Natural killer cell treated with Interleukin-12 subunit alpha and Interleukin-12 subunit beta and Interleukin-15 and Interleukin-18, amount 100 ng/mL, for 72 hours (primary cell): ENCODE data around the gene TSPAN2. TPM values are rescaled to one million over a fixed set of nuclear protein-coding genes. Genes with fewer than 3 reads are reported as not detected.

Experiments used
- ATAC-seq, 2 donors: fragments of 150-1000 bp; cut with Tn5 transposase in 1 of 2; sonication (Bioruptor Pico), chemical (Tn5 transposase) in 1 of 2; 2 replicates each; pipeline ENCODE4 v1.10.0; 2021
- DNase-seq: peaks from one replicate; pipeline ENCODE4 v3.0.0; 2022; ENCODE audit warnings: low spot score
- H3K27ac Mint-ChIP-seq, 2 donors: 1 replicate in 1 of 2; 2 replicates in 1 of 2; pipeline ENCODE4 v1.8.0; 2022; ENCODE audit warnings: mixed read lengths in 2 of 2, mild to moderate bottlenecking in 1 of 2, moderate library complexity in 1 of 2
- H3K27me3 Mint-ChIP-seq, 2 donors: 1 replicate in 1 of 2; 2 replicates in 1 of 2; pipeline ENCODE4 v1.8.0; 2022; ENCODE audit warnings: mixed read lengths in 2 of 2
- H3K36me3 Mint-ChIP-seq: one replicate; pipeline ENCODE4 v1.8.0; 2022; ENCODE audit warnings: mixed read lengths
- H3K4me1 Mint-ChIP-seq, 2 donors: 1 replicate in 1 of 2; 2 replicates in 1 of 2; pipeline ENCODE4 v1.8.0; 2022; ENCODE audit warnings: low read depth in 2 of 2, mixed read lengths in 2 of 2, mild to moderate bottlenecking in 1 of 2
- H3K4me3 Mint-ChIP-seq: one replicate; pipeline ENCODE4 v1.8.0; 2022; ENCODE audit warnings: mixed read lengths
- H3K9me3 Mint-ChIP-seq: 2 replicates; pipeline ENCODE4 v1.8.0; 2022; ENCODE audit warnings: mixed read lengths
- total RNA-seq, 2 donors: library from RNA; stranded (reverse); gene quantifications; one replicate each; pipeline ENCODE4 v1.2.3, GENCODE V29; 2022

The TSPAN2 gene
- total RNA-seq, 2 donors from 2014 or later, result 2.9 to 9.2 TPM

GRCh38 chr1:115077286-115077983 is 11.9 kb downstream of the TSPAN2 start:
- no peaks in the 10 kb centered on the region for H3K27me3 Mint-ChIP-seq
- H3K27ac Mint-ChIP-seq, result no peak overlapping the region
- no peaks in the 10 kb centered on the region for H3K36me3 Mint-ChIP-seq
- DNase-seq (no peak), ATAC-seq (no peak)
- peaks cover 23 to 31% of the 10 kb centered on the region in 2 donors for H3K4me1 Mint-ChIP-seq
- no peak overlapping the region for H3K4me3 Mint-ChIP-seq
- no peaks in the 10 kb centered on the region for H3K9me3 Mint-ChIP-seq

GRCh38 chr1:115076384-115076915 is 12.9 kb downstream of the TSPAN2 start:
- H3K27me3 Mint-ChIP-seq, result no peaks in the 10 kb centered on the region
- peaks cover 33 to 39% of the 10 kb centered on the region in 2 donors for H3K4me1 Mint-ChIP-seq
- no peaks in the 10 kb centered on the region for H3K9me3 Mint-ChIP-seq
- ATAC-seq, result no peak
- H3K36me3 Mint-ChIP-seq, result no peaks in the 10 kb centered on the region
- no peak overlapping the region for H3K27ac Mint-ChIP-seq
- no peak for DNase-seq
- H3K4me3 Mint-ChIP-seq, result no peak overlapping the region

DNA sequence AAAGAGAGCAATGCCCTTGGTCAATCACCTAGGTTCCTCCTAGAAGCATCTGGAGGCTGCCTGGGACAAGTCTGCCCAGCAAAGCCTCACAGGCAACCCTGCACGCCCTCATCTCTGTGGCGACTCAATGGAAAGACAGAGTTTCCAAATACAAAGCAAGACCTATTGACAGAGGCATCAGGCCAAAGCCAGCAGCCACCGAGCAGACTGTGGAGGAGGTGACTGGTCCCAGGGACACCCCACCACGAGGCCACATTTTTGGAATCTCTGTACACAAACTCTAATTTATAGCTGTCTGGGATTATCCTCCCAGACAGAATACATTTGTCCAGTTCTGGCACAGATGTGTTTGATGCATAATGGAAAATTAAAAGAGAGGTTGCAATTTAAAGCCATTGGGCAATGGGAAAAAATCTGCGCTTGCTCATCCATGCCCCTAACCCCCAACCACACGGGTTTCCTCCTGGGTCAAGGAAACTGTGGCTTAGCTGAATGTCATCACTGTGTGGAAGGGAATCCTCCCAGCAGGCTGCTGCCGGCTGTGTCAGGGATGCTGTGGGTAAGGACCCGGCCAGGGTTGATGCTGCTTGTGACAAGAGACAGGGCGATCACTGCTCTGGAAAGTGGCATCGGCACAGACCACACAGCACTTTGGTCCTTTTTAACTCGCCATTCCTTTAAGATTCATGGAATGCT is 14.3 kb downstream of the TSPAN2 start:
- Mint-ChIP-seq H3K4me3 (no peak overlapping the region), H3K9me3 (no peaks in the 10 kb centered on the region), H3K4me1 (peaks cover 48 to 50% of the 10 kb centered on the region in 2 donors), H3K36me3 (no peaks in the 10 kb centered on the region), H3K27ac (peak overlapping the region in 1 of 2 donors; percentile 21), H3K27me3 (no peaks in the 10 kb centered on the region)
- ATAC-seq, result no peak
- no peak for DNase-seq

- ATAC-seq (peak; percentile 69 to 81), DNase-seq (no peak)
- Mint-ChIP-seq H3K4me1 (peaks cover 48 to 50% of the 10 kb centered on the region in 2 donors), H3K36me3 (no peaks in the 10 kb centered on the region), H3K9me3 (no peaks in the 10 kb centered on the region), H3K4me3 (peak overlapping the region; percentile 8), H3K27ac (peak overlapping the region in 1 of 2 donors; percentile 44), H3K27me3 (no peaks in the 10 kb centered on the region)
These were observed 15.8 kb downstream of the TSPAN2 start for GRCh38 chr1:115073298-115074087.

DNA sequence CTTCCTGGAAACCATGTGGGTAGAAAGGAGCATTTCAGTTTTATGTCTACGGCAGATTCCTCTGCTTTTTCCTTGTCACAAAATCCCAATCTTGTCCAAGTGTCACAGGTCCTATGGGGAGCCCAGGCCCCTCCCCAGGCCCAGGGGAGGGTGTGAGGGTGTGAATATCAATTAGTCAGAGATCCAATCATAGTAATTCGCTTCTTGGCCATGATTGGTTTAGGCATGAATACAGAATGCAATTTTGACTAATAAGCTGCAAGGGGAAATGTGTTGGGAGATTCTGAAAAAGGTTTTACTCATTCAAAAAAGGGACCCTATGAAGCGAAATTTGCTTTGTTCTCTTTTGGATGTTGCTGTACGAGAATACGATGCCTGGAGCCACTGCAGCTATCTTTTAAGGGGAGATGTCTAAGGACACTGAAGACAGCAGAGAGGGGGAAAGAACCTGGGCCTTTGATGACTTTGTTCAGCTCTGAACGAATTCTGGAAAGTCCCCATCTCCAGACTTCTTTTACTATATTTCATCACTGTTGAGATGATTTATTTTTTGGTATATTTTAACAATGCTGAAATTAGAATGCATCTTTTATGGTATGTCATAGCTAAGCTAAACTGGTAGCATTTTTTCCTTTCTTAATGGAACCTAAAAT is 18.2 kb downstream of the TSPAN2 start:
- Mint-ChIP-seq H3K4me1 (peaks cover 47 to 51% of the 10 kb centered on the region in 2 donors), H3K36me3 (no peaks in the 10 kb centered on the region), H3K9me3 (no peaks in the 10 kb centered on the region), H3K27me3 (no peaks in the 10 kb centered on the region), H3K27ac (peak overlapping the region; percentile 33 to 44), H3K4me3 (peak overlapping the region; percentile 16)
- peak in 1 of 2 donors; percentile 52 for ATAC-seq
- no peak for DNase-seq

GRCh38 chr1:115069659-115070308 is 19.5 kb downstream of the TSPAN2 start:
- Mint-ChIP-seq H3K27me3 (no peaks in the 10 kb centered on the region), H3K4me3 (no peak overlapping the region), H3K36me3 (no peaks in the 10 kb centered on the region), H3K9me3 (no peaks in the 10 kb centered on the region), H3K4me1 (peaks cover 40 to 48% of the 10 kb centered on the region in 2 donors), H3K27ac (peak overlapping the region; percentile 33 to 44)
- DNase-seq (no peak), ATAC-seq (no peak)

DNA sequence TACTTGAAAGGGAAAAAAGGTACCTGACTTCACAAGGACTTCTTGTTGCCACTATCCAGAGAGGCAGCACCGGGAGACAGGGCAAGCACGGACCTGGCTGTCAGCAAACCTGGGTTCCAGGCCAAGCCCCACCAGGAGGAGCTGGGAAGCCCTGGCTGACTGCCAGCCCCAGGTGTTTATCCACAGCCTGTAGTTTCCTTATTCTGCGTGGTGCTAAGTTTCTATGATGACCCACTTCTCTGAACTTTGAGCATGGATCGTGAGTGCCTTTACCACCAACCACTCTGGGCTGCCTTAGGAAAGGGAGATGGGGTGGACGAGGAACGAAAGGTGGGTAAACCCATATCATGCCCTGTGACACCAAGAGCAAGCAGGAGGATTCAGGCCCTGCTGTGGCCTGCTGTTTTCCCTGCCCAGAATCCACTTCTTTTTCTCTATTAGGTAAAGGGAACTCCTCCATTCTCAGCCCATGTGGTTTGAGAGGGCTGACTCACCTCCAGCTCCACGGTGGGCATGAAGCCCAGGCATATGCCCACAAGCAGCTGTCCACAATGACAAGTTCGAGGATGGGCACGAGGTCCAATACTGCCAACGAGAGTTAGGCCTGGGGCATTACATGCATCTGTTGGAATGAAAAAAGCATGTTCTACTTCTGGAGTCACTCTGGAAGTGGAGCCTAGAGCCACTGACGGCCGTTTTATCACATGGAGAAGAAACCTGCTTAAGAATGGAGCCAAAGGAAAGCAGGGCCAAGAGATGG is 20.3 kb downstream of the TSPAN2 start:
- Mint-ChIP-seq H3K27ac (peak overlapping the region in 1 of 2 donors; percentile 44), H3K27me3 (no peaks in the 10 kb centered on the region), H3K4me3 (no peak overlapping the region), H3K4me1 (peaks cover 47 to 51% of the 10 kb centered on the region in 2 donors), H3K9me3 (no peaks in the 10 kb centered on the region), H3K36me3 (no peaks in the 10 kb centered on the region)
- ATAC-seq (no peak), DNase-seq (no peak)

DNA sequence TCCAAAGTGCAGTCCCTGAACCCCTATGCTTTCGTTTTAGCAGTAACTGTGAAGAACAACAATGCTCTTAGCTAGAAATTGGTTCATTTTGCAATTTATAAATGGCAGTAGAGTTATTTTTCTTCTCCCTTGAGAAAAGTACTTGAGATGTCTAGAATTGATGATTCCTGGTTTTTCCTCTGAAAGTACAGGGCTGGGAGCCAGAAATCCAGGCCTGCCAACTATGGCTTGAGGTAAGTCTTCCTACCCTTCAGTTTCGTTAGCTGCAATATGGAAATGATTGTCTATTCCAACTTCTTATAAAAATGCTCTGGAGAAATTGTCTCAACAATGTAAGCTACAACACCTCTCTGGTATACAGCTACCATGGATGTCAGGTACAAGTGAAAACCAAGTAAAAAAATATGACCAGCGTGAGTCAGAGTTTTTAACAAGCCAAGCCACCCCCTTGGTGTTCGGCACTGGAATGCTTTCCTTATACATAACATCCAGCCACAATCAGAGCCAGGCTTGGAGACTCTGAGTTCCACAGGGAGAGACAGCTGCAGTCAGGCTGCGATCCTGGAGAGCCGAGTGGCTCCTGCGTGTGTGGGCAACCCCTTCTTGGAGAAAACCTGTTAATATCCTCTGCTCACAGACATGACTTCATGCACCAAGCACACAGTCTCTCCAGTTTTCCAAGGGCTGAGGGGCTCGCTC is 22.0 kb downstream of the TSPAN2 start:
- ATAC-seq, result no peak
- Mint-ChIP-seq H3K4me3 (no peak overlapping the region), H3K36me3 (no peaks in the 10 kb centered on the region), H3K27ac (peak overlapping the region in 1 of 2 donors; percentile 4), H3K9me3 (no peaks in the 10 kb centered on the region), H3K27me3 (no peaks in the 10 kb centered on the region), H3K4me1 (peaks cover 47 to 51% of the 10 kb centered on the region in 2 donors)
- no peak for DNase-seq

DNA sequence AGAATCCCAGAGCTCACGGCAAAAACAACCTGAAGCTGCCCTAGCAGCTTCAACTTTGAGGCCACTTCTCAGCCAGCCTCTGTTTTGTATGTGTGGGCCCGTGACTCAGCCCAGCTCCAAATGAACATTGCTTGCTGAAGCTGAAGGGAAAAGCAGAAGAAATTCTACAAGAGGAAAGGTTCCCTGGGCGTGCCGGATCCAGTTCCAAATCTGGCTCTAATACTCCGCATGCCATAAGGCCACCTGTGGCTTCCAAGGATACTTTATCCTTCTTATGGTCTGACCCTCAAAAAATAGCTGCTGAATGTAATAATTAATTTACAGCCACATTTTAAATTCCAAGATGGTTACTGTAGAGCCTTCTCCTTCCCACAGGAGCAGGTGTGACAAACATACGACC is 24.3 kb downstream of the TSPAN2 start:
- H3K9me3 Mint-ChIP-seq, result no peaks in the 10 kb centered on the region
- H3K4me3 Mint-ChIP-seq, result no peak overlapping the region
- no peak for DNase-seq
- H3K27ac Mint-ChIP-seq, result no peak overlapping the region
- no peaks in the 10 kb centered on the region for H3K27me3 Mint-ChIP-seq
- no peak for ATAC-seq
- no peaks in the 10 kb centered on the region for H3K36me3 Mint-ChIP-seq
- H3K4me1 Mint-ChIP-seq, result peaks cover 40 to 46% of the 10 kb centered on the region in 2 donors

GRCh38 chr1:115064461-115064860 is 24.8 kb downstream of the TSPAN2 start:
- H3K4me1 Mint-ChIP-seq, result peaks cover 39 to 46% of the 10 kb centered on the region in 2 donors
- H3K27ac Mint-ChIP-seq, result peak overlapping the region; percentile 87 to 92
- peak overlapping the region; percentile 4 for H3K4me3 Mint-ChIP-seq
- DNase-seq (no peak), ATAC-seq (no peak)
- no peaks in the 10 kb centered on the region for H3K36me3 Mint-ChIP-seq
- H3K27me3 Mint-ChIP-seq, result no peaks in the 10 kb centered on the region
- no peaks in the 10 kb centered on the region for H3K9me3 Mint-ChIP-seq

- H3K4me3 Mint-ChIP-seq, result peak overlapping the region; percentile 63
- ATAC-seq (peak; percentile 52 to 71), DNase-seq (no peak)
- no peaks in the 10 kb centered on the region for H3K27me3 Mint-ChIP-seq
- H3K27ac Mint-ChIP-seq, result peak overlapping the region; percentile 87 to 92
- peaks cover 39 to 44% of the 10 kb centered on the region in 2 donors for H3K4me1 Mint-ChIP-seq
- H3K9me3 Mint-ChIP-seq, result no peaks in the 10 kb centered on the region
- H3K36me3 Mint-ChIP-seq, result no peaks in the 10 kb centered on the region
These were observed 25.9 kb downstream of the TSPAN2 start for GRCh38 chr1:115063228-115063901.
